Activated CD8-positive, alpha-beta T cell treated with anti-CD3 and anti-CD28 coated beads for 36 hours (primary cell): Measurements from ENCODE around the gene PCF11. TPM values are rescaled to one million over a fixed set of nuclear protein-coding genes. Genes with fewer than 3 reads are reported as not detected.

Source experiments
- ATAC-seq: fragments of 200-7000 bp; cut with Tn5 transposase; one replicate; pipeline ENCODE4 v1.10.0; 2021; ENCODE audit warnings: mild to moderate bottlenecking, moderate library complexity
- CTCF ChIA-PET: fragments of 350-600 bp; sonication (Branson Sonifier 250); formaldehyde crosslinking; loops from one replicate; lab custom pipeline; 2021; ENCODE audit warnings: antibody characterized with exemption; lab: Charles Lee
- POLR2A ChIA-PET: fragments of 350-600 bp; sonication (Branson Sonifier 250); formaldehyde crosslinking; loops from one replicate; lab custom pipeline; 2021; ENCODE audit warnings: antibody characterized with exemption; lab: Charles Lee
- DNase-seq: peaks from one replicate; pipeline ENCODE4 v3.0.0-alpha.2; 2020
- H3K27ac Mint-ChIP-seq: one replicate; pipeline ENCODE4 v1.8.0; 2021; ENCODE audit warnings: mild to moderate bottlenecking, mixed read lengths
- H3K27me3 Mint-ChIP-seq: one replicate; pipeline ENCODE4 v1.8.0; 2021; ENCODE audit warnings: mixed read lengths
- H3K36me3 Mint-ChIP-seq: one replicate; pipeline ENCODE4 v1.8.0; 2021; ENCODE audit warnings: low read depth, mixed read lengths
- H3K4me1 Mint-ChIP-seq: one replicate; pipeline ENCODE4 v1.8.0; 2021; ENCODE audit warnings: low read depth, mixed read lengths
- H3K4me3 Mint-ChIP-seq: one replicate; pipeline ENCODE4 v1.8.0; 2021; ENCODE audit warnings: mild to moderate bottlenecking, moderate library complexity, mixed read lengths
- H3K9me3 Mint-ChIP-seq: one replicate; pipeline ENCODE4 v1.8.0; 2021; ENCODE audit warnings: mixed read lengths
- intact Hi-C: fragments of 100-400 bp; cut with micrococcal nuclease; formaldehyde crosslinking; loops from one replicate; pipeline ENCODE4 v1.10.0; 2022
- total RNA-seq, 2 experiments: library from RNA; stranded (reverse); gene quantifications; one replicate each; pipeline ENCODE4 v1.2.3, GENCODE V29; 2021
- TF ChIP-seq, protein P1 (sequence below): fragments of 200-600 bp; IDR thresholded peaks from one replicate; pipeline ENCODE4 v1.8.0; 2022; ENCODE audit warnings: antibody characterized with exemption, mild to moderate bottlenecking

PCF11 gene
- total RNA-seq, 2 experiments from 2014 or later = 53.9 to 55.6 TPM

DNA sequence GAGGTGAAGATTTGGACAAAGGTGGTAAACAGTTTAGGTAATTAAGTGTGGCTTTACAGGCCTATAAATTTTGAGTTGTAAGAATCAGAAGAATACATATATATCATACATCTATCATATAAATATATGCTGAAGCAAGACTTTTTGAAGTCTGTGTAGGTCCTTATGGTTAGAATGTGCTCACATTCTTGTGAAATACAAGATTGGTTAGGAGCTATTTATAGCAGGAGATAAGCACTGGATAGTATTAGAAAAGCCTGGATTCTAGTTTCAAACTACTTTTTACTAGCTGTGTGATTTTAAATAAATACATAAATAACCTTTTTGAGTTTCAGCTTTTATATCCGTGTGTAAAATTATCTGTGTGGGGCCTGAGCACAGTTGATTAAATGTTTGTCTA, 78.9 kb downstream of the PCF11 start:
- Mint-ChIP-seq H3K9me3 (no peaks in the 10 kb centered on the region), H3K4me1 (no peaks in the 10 kb centered on the region), H3K4me3 (no peak overlapping the region), H3K36me3 (no peaks in the 10 kb centered on the region), H3K27ac (no peak overlapping the region), H3K27me3 (no peaks in the 10 kb centered on the region)
- POLR2A ChIA-PET = no interaction called here
- intact Hi-C loops = no loop called here
- no peak for DNase-seq
- CTCF ChIA-PET = interaction anchor here (0.7 to 4.1 kb wide), 2 partner anchors 14 to 148 kb away, joined by 3 to 27 read pairs; no protein-coding TSS in a partner anchor
- TF ChIP-seq, protein P1, sequence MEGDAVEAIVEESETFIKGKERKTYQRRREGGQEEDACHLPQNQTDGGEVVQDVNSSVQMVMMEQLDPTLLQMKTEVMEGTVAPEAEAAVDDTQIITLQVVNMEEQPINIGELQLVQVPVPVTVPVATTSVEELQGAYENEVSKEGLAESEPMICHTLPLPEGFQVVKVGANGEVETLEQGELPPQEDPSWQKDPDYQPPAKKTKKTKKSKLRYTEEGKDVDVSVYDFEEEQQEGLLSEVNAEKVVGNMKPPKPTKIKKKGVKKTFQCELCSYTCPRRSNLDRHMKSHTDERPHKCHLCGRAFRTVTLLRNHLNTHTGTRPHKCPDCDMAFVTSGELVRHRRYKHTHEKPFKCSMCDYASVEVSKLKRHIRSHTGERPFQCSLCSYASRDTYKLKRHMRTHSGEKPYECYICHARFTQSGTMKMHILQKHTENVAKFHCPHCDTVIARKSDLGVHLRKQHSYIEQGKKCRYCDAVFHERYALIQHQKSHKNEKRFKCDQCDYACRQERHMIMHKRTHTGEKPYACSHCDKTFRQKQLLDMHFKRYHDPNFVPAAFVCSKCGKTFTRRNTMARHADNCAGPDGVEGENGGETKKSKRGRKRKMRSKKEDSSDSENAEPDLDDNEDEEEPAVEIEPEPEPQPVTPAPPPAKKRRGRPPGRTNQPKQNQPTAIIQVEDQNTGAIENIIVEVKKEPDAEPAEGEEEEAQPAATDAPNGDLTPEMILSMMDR = no peak
- ATAC-seq = no peak

Other genes starting within 250 kb of the PCF11 start
- 10 to 100 TPM in 1 of 2 experiments, 1 to 10 TPM in 1; 9.8 to 10.9 TPM for gene RAB30, start 85.2 kb upstream of the PCF11 start, total RNA-seq
- 1 to 10 TPM; 3.8 to 4.7 TPM for gene ANKRD42, start 36.6 kb downstream of the PCF11 start, total RNA-seq
- gene CCDC90B, start 129.2 kb downstream of the PCF11 start, total RNA-seq = 10 to 100 TPM; 23.2 to 25.1 TPM